Endothelial cell (in vitro differentiated cells): ENCODE data around the gene INSIG1. TPM values are rescaled to one million over a fixed set of nuclear protein-coding genes. Genes with fewer than 3 reads are reported as not detected.

Experiments
- DNase-seq: peaks from one replicate; pipeline ENCODE4 v3.0.0; 2021; ENCODE audit warnings: low spot score
- H3K27ac Mint-ChIP-seq: one replicate; pipeline ENCODE4 v1.8.0; 2021; ENCODE audit warnings: mixed read lengths, inconsistent platforms; ENCODE audit not compliant: unreplicated experiment
- H3K27me3 Mint-ChIP-seq: one replicate; pipeline ENCODE4 v1.8.0; 2021; ENCODE audit warnings: mild to moderate bottlenecking, moderate library complexity, mixed read lengths, inconsistent platforms; ENCODE audit not compliant: unreplicated experiment
- H3K36me3 Mint-ChIP-seq: one replicate; pipeline ENCODE4 v1.8.0; 2021; ENCODE audit warnings: mild to moderate bottlenecking, low read depth, mixed read lengths, inconsistent platforms; ENCODE audit not compliant: unreplicated experiment
- H3K4me1 Mint-ChIP-seq: one replicate; pipeline ENCODE4 v1.8.0; 2021; ENCODE audit warnings: mild to moderate bottlenecking, mixed read lengths, inconsistent platforms; ENCODE audit not compliant: unreplicated experiment
- H3K4me3 Mint-ChIP-seq: one replicate; pipeline ENCODE4 v1.8.0; 2021; ENCODE audit warnings: mild to moderate bottlenecking, mixed read lengths, inconsistent platforms; ENCODE audit not compliant: unreplicated experiment
- H3K9me3 Mint-ChIP-seq: one replicate; pipeline ENCODE4 v1.8.0; 2021; ENCODE audit warnings: mixed read lengths, inconsistent platforms; ENCODE audit not compliant: unreplicated experiment
- total RNA-seq: library from RNA; stranded (reverse); fragmentation: NEBNext Ultra II Directional; extraction: Animal tissue kit (Norgen Biotek cat#: 25700); gene quantifications from one replicate; pipeline ENCODE4 v1.2.1, GENCODE V29; 2021; ENCODE audit not compliant: unreplicated experiment
- TF ChIP-seq, protein P1 (sequence below): fragments of 200-600 bp; sonication (generic); IDR thresholded peaks from one replicate; pipeline ENCODE4 v1.5.0; 2021; ENCODE audit warnings: antibody characterized with exemption; ENCODE audit not compliant: unreplicated experiment

INSIG1 gene
- total RNA-seq, 1 donor from 2014 or later: 53.1 TPM

- H3K27ac Mint-ChIP-seq: no peak overlapping the region
- TF ChIP-seq, protein P1, sequence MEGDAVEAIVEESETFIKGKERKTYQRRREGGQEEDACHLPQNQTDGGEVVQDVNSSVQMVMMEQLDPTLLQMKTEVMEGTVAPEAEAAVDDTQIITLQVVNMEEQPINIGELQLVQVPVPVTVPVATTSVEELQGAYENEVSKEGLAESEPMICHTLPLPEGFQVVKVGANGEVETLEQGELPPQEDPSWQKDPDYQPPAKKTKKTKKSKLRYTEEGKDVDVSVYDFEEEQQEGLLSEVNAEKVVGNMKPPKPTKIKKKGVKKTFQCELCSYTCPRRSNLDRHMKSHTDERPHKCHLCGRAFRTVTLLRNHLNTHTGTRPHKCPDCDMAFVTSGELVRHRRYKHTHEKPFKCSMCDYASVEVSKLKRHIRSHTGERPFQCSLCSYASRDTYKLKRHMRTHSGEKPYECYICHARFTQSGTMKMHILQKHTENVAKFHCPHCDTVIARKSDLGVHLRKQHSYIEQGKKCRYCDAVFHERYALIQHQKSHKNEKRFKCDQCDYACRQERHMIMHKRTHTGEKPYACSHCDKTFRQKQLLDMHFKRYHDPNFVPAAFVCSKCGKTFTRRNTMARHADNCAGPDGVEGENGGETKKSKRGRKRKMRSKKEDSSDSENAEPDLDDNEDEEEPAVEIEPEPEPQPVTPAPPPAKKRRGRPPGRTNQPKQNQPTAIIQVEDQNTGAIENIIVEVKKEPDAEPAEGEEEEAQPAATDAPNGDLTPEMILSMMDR: no peak
- peaks cover 16% of the 10 kb centered on the region for H3K4me1 Mint-ChIP-seq
- DNase-seq: no peak
- no peaks in the 10 kb centered on the region for H3K9me3 Mint-ChIP-seq
- H3K36me3 Mint-ChIP-seq: no peaks in the 10 kb centered on the region
- H3K27me3 Mint-ChIP-seq: peaks cover 11% of the 10 kb centered on the region
- H3K4me3 Mint-ChIP-seq: no peak overlapping the region
Measured at GRCh38 chr7:155355745-155356144, 58.1 kb downstream of the INSIG1 start.

DNA sequence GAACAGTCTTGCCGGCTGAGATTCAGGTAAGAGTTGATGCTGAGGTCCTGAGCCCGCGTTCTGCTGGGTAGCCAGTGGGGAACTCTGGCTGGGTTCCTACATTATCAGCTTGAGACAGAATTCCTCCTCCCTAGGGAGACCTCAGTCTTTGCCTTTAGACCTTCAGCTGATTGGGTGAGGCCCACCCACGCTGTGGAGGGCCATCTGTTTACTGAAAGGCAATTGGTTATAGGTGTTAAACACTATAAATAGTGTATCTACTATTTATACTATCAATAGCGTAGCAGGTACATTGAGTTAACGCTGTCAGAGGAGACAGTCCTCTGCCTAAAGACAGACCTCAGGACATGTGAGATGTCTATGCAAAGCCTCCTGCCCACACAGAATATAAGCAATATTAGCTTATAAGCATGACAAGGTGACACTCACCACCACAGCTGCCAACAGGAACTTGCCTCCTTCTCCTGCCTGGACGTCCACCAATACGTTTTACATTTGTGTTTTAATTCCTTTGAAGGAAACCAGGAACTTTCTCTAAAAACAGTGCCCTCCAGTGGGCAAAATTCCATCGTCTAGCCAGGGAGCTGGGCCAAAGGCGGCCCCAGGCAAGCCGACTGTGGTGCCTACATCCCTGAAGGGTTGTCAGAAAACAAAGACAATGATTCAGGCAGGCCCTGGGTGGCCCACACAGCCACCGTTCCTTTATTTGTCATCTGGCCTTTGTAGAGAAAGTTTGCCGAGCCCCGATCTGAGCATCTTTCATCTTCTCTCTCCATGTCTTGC is 58.8 kb downstream of the INSIG1 start:
- peak; percentile 57 for DNase-seq
- TF ChIP-seq, protein P1: peak; percentile 45
- Mint-ChIP-seq H3K4me1 (peaks cover 24% of the 10 kb centered on the region), H3K4me3 (no peak overlapping the region), H3K9me3 (no peaks in the 10 kb centered on the region), H3K36me3 (no peaks in the 10 kb centered on the region), H3K27me3 (peaks cover 8% of the 10 kb centered on the region), H3K27ac (no peak overlapping the region)

- DNase-seq: no peak
- no peak overlapping the region for H3K4me3 Mint-ChIP-seq
- peaks cover 27% of the 10 kb centered on the region for H3K4me1 Mint-ChIP-seq
- peaks cover 8% of the 10 kb centered on the region for H3K27me3 Mint-ChIP-seq
- TF ChIP-seq, protein P1: no peak
- no peaks in the 10 kb centered on the region for H3K9me3 Mint-ChIP-seq
- no peaks in the 10 kb centered on the region for H3K36me3 Mint-ChIP-seq
- H3K27ac Mint-ChIP-seq: no peak overlapping the region
Measured at GRCh38 chr7:155357573-155358041, 59.9 kb downstream of the INSIG1 start.

DNA sequence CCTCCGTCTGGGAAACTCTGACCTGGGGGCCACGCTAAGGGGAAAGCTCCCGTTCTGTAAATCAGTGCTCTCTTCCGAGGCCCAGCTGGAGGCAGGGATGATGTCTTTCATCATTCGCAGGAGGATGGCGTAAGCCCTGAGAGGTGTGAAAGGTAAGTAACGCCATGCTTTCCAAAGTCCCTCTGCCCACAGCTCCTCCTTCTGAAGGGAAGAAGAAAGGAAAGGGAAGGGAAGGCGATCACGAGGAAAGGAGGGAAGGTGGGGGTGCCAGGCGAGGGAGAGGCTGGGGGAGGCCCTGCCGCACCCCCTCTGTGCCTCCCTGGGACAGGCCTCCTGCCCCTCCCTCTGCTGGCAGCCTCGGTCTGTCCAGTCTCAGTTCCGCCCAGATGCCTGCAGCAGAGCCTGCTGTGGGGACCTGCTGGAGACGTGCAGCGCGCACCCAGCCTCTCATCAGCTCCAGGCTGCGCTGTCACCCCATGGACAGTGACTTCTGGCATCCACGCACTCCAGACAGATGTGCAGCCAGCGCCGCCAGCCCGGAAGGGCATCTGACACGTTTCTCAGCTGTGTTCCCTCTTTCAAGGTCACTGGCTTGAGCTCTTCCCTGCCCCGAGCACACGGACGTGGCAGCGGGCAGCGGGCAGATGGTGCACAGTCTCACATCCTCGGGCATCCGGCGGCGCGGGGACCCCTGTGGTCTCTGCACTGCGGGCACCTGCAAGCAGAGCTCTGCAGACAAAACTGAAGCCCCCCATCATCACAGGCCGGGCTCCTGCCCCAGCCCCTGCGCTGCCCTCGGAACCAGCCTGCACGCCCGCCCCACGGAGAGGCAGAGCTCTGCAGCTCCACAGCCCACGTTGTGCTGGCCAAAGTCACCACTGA is 60.6 kb downstream of the INSIG1 start:
- no peak for DNase-seq
- Mint-ChIP-seq H3K27me3 (peaks cover 8% of the 10 kb centered on the region), H3K36me3 (no peaks in the 10 kb centered on the region), H3K9me3 (no peaks in the 10 kb centered on the region), H3K4me3 (no peak overlapping the region), H3K27ac (no peak overlapping the region), H3K4me1 (peaks cover 27% of the 10 kb centered on the region)
- TF ChIP-seq, protein P1: no peak
